NCI-H345 treated with DMSO at 0.1 percent for 48 hours (cell line): ENCODE data around the gene KRTAP4-3.
"Not testable (repeated sequence)": the region's sequence is repeated elsewhere in the genome, so short reads cannot be mapped to it uniquely, and the experiment has no call there.

ENCODE experiments used
- DNase-seq: peaks from one replicate; lab custom pipeline; 2025; ENCODE audit not compliant: unreplicated experiment; lab: John Stamatoyannopoulos, UW

Gene KRTAP4-3

DNA sequence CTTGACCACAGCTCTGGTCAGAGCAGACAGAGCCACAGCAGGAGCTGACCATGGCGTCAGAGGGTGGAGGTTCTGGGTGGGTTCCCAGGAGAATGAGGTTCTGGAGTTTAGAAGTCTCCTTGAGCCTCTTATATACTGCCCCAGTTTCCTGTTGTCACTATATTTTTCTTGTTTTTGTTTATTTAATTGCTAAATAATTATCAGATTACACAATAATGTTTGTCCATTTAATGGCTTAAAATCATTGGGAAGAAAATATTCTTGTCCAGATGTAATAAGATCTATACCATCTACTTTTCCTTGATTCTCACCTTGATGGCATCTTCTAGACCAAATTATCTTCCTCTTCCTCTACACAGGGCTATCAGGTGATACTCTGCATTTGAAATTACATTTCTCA is at the start of gene KRTAP4-3:
KRTAP4-3 (minus strand) TSS at position 101 of the 400 bp plus-strand sequence; CDS start at position 52, 49 bp downstream.
- DNase-seq: no peak

- no peak for DNase-seq
Observed at GRCh38 chr17:41215681-41216080, 47.7 kb upstream of the KRTAP4-3 start.

DNA sequence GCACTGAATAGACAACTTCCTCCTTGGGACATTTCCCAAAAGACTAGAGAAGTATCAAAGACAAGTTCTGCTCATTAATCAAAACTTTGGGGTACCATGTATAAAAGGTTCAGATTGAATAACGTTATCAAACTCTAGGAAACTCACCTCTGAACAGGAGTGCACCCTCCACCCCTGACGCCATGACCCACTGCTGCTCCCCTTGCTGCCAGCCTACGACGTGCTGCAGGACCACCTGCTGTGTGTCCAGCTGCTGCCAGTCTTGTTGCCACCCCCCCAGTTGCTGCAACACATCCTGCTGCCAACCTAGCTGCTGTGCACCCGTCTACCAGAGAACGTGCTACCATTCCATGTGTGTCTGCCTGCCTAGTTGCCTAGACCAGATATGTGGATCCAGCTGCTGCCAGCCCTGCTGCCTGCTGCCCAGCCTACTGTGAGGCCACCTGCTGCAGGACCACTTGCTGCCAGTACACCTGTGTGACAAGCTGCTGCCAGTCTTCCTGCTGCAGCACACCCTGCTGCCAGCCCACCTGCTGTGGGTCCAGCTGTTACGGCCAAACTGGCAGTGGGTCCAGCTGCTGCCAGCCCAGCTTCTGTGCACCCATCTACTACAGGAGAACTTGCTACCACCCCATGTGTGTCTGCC is 44.6 kb upstream of the KRTAP4-3 start:
- peak; percentile 40 for DNase-seq

DNA sequence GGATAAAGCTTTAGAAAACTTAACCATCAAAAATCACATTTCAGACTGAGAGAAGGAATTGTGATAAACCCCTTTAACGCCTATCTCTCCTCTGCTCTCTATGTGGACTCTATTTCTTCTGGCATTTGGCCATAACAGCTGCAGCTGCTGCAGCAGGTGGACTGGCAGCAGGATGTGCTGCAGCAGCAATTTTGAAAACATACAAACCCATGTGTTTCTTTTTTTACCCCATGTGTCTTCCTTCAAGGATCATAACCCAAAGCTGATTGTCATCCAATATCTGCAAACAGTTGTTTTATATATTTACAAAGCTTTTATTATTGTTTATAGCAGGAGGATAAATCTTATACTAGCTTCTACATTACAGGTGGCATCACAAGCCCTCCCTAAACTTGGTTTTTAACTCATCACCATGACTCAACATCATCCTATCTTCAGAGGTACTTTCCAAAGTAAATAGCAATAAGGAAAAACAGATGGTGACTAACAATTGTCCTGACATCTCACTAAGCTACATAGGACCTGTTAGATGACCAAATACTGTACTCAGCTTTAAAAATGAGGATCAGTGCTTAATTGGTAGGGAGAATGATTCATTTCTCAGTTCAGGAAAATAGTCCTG is 43.9 kb upstream of the KRTAP4-3 start:
- DNase-seq: peak; percentile 34

GRCh38 chr17:41199421-41200078 is 31.5 kb upstream of the KRTAP4-3 start:
- DNase-seq: no peak

- DNase-seq: no peak
Observed at GRCh38 chr17:41196068-41196467, 28.0 kb upstream of the KRTAP4-3 start.

DNA sequence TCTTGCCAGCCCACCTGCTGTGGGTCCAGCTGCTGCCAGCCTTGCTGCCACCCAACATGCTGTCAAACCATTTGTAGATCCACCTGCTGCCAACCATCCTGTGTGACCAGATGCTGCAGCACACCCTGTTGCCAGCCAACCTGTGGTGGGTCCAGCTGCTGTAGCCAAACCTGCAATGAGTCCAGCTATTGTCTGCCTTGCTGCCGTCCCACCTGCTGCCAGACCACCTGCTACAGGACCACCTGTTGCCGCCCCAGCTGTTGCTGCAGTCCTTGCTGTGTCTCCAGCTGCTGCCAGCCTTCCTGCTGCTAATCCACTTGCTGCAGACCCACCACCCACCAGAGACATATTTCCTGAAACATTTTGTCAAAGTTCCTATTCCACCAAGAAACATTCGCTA is 22.3 kb upstream of the KRTAP4-3 start:
- DNase-seq: no peak

- not testable (repeated sequence) for DNase-seq
Observed at GRCh38 chr17:41189837-41190318, 21.9 kb upstream of the KRTAP4-3 start, which contains the start of gene KRTAP9-1. Gene KRTAP9-1, plus strand, starts transcription at chr17:41189887. Its CDS starts 0 bp downstream, at chr17:41189887.

DNA sequence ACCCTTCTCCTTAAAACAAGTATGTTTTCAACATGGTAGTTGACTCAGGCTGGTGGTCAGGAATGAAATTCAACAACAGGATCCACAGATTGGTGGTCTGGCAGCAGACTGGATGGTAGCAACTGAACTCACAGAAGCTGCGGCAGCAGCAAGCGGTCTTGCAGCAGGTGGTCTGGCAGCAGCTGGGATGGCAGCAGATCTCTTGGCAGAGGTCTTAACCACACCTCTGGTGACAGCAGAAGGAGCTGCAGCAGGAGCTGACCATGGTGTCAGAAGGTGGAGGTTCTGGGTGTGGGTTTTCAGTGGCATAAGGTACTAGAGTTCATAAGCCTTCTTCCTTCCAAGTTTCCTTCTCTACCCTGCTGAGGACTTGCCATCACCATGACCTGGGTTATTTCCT is 18.9 kb upstream of the KRTAP4-3 start:
- no peak for DNase-seq

DNA sequence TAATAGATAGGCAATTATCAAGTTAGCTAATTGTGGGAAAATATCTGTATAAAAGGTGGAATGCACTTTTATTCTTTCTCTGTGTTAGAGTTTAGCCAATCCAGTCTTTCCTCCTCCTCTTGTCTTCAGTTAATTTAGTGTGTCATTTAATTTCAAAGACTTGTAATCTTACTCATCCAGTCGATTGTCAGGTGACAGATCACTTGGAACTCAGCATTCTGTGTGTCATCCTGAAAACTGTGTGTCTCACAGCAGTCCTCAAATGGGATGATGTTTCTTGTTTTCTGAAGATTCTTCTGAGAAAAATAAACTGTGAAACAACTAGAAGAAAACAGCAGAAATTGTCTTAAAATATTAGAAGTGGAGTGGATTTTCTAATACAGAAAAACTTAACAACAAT is 17.0 kb upstream of the KRTAP4-3 start:
- DNase-seq: no peak

DNA sequence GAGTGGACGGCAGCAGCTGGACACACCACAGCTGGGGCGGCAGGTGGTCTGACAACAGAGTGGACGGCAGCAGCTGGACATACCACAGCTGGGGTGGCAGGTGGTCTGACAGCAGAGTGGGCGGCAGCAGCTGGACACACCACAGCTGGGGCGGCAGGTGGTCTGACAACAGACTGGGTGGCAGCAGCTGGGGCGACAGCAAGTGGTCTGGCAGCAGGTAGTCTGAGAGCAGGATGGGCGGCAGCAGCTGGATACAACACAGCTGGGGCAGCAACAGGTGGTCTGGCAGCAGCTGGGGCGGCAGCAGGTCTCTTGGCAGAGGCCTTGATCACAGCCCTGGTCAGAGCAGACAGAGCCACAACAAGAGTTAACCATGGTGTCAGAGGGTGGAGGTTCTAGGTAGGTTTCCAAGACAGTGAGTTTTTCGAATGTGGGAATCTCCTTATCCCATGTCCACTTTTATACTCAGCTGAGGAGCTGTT is 16.5 kb upstream of the KRTAP4-3 start, which contains the start of gene KRTAP4-1:
KRTAP4-1 (minus strand) TSS at position 432 of the 482 bp plus-strand sequence; CDS start at position 375, 57 bp downstream.
- DNase-seq: no peak

GRCh38 chr17:41178843-41179616 is 11.0 kb upstream of the KRTAP4-3 start:
- no peak for DNase-seq

- no peak for DNase-seq
Observed at GRCh38 chr17:41178341-41178740, 10.3 kb upstream of the KRTAP4-3 start.

GRCh38 chr17:41177727-41178271 is 9.8 kb upstream of the KRTAP4-3 start, which contains the start of gene KRTAP4-2:
Gene KRTAP4-2, minus strand, starts transcription at chr17:41178221. Its CDS starts 57 bp downstream, at chr17:41178164.
- DNase-seq: no peak

- no peak for DNase-seq
Observed at GRCh38 chr17:41176744-41177387, 8.8 kb upstream of the KRTAP4-3 start.

- no peak for DNase-seq
Observed at GRCh38 chr17:41171886-41172285, 3.9 kb upstream of the KRTAP4-3 start.

- no peak for DNase-seq
Observed at GRCh38 chr17:41167561-41167960, 460 bp downstream of the KRTAP4-3 start.

GRCh38 chr17:41163828-41164227 is 4.2 kb downstream of the KRTAP4-3 start:
- DNase-seq: no peak

- DNase-seq: no peak
Observed at GRCh38 chr17:41160648-41161047, 7.4 kb downstream of the KRTAP4-3 start, which contains the start of gene KRTAP4-4. Gene KRTAP4-4, minus strand, starts transcription at chr17:41160748. Its CDS starts 57 bp downstream, at chr17:41160691.

GRCh38 chr17:41160190-41160589 is 7.8 kb downstream of the KRTAP4-3 start:
- DNase-seq: not testable (repeated sequence)
